ENCODE data around the gene FNIP2.

GRCh38 chr4:158808399-158808798 is 39.6 kb downstream of the FNIP2 start:
- TF ChIP-seq POLR2AphosphoS5 (IDR thresholded peaks at IDR 0.05; ENCODE audit: low read depth, low read length) (no peak), POLR2A (IDR thresholded peaks at IDR 0.05; ENCODE audit: low read depth, low read length) (no peak), TAF1 (IDR thresholded peaks at IDR 0.05; ENCODE audit: low read depth, low read length) (no peak), PAX5 (IDR thresholded peaks at IDR 0.05; ENCODE audit: insufficient read depth, low read length, severe bottlenecking) (no peak)

Measured in GM12891 (cell line).